ENCODE results near the gene GOSR1.

Gene GOSR1

DNA sequence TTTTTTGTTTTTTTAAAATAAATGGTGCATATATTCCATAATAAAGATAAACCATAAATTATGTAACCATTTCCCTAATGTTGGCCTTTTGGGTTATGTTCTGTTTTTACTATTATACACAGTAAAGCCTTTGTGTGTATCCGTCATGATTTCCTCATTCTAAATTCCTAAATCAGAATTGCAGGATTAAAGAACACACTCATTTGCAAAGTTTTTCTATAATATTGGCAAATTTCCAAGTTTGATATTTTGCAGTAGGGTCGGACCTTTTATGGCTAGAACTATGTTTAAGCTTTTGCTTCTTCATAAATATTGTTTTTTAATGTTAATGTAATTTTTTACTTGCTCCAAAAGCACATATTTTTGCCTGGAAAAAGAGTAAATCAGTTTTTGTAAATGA lies 16.6 kb downstream of the GOSR1 start:
- H3K4me3 Mint-ChIP-seq: no peak overlapping the region
- no peaks in the 10 kb centered on the region for H3K4me1 Mint-ChIP-seq
- TF ChIP-seq, protein P1, sequence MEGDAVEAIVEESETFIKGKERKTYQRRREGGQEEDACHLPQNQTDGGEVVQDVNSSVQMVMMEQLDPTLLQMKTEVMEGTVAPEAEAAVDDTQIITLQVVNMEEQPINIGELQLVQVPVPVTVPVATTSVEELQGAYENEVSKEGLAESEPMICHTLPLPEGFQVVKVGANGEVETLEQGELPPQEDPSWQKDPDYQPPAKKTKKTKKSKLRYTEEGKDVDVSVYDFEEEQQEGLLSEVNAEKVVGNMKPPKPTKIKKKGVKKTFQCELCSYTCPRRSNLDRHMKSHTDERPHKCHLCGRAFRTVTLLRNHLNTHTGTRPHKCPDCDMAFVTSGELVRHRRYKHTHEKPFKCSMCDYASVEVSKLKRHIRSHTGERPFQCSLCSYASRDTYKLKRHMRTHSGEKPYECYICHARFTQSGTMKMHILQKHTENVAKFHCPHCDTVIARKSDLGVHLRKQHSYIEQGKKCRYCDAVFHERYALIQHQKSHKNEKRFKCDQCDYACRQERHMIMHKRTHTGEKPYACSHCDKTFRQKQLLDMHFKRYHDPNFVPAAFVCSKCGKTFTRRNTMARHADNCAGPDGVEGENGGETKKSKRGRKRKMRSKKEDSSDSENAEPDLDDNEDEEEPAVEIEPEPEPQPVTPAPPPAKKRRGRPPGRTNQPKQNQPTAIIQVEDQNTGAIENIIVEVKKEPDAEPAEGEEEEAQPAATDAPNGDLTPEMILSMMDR (IDR thresholded peaks at IDR 0.05): no peak
- no peak for DNase-seq
- H3K36me3 Mint-ChIP-seq (ENCODE audit: low read depth): peaks cover 89% of the 10 kb centered on the region
- no peaks in the 10 kb centered on the region for H3K9me3 Mint-ChIP-seq
- no peak overlapping the region for H3K27ac Mint-ChIP-seq
- no peaks in the 10 kb centered on the region for H3K27me3 Mint-ChIP-seq (ENCODE audit: low read depth, poor library complexity)

DNA sequence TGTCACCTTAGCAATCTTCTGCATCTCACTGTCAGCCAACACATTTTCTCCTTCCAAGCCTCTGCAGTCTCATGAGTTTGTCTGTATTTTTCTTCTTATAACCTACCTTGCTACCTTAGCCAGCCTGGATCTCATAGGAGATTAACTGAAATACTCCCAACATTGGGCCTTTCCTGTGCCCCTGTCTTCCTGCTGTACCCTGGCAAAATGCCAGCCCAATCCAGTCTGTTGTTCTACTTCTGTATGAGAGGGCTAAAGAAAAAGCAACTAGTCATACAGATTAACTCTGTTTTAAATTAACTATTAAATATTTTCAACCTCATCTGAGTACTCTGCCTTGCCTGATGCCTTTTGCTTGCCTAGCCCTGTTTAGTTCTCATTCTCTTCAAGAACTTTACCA lies 18.4 kb downstream of the GOSR1 start:
- Mint-ChIP-seq H3K36me3 (ENCODE audit: low read depth) (peaks cover 89% of the 10 kb centered on the region), H3K27ac (no peak overlapping the region), H3K27me3 (ENCODE audit: low read depth, poor library complexity) (no peaks in the 10 kb centered on the region), H3K9me3 (peaks cover 4% of the 10 kb centered on the region), H3K4me1 (no peaks in the 10 kb centered on the region), H3K4me3 (no peak overlapping the region)
- no peak for DNase-seq
- TF ChIP-seq, protein P1 (IDR thresholded peaks at IDR 0.05): no peak

DNA sequence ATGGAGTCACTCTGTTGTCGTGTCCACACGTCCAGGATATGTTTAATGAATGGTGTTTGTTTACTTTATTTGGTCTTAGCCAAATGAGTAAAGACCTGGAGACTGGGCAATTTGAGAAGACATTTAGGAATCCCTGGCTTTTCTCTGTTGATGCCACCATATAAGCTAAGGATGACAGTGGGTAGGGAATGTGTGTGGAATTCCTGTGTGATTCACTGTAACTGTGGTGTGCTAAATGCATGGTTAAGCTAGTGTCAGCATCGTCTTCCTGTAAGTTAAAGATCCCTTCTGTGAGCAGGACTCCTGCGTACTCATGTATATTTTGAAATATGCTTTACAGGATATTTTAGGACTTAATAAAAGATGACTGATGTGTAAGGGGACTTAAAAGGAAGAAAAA lies 26.4 kb downstream of the GOSR1 start:
- no peak overlapping the region for H3K4me3 Mint-ChIP-seq
- peaks cover 9% of the 10 kb centered on the region for H3K9me3 Mint-ChIP-seq
- H3K27me3 Mint-ChIP-seq (ENCODE audit: low read depth, poor library complexity): no peaks in the 10 kb centered on the region
- no peaks in the 10 kb centered on the region for H3K4me1 Mint-ChIP-seq
- H3K36me3 Mint-ChIP-seq (ENCODE audit: low read depth): peaks cover 94% of the 10 kb centered on the region
- DNase-seq: no peak
- H3K27ac Mint-ChIP-seq: no peak overlapping the region
- TF ChIP-seq, protein P1 (IDR thresholded peaks at IDR 0.05): no peak

DNA sequence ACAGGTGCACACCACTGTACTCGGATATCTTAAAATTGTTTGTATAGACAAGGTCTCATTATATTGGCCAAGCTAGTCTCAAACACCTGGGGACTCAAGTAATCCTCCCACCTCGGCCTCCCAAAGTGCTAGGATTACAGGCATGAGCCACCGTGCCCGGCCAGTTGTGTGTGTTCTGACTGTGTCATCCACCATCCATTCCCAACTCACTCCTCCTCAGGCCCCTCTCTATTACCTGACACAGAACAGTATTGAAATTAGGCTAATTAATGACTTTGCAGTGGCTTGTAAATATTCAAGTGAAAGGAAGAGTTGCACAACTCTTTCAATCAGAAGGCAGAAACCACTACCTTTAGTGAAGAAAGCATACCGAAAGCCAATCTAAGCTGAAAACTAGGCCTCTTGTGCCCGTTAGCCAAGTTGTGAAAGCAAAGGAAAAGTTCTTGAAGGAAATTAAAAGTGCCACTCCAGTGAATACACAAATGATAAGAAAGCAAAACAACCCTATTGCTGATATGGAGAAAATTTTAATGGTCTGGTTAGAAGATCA lies 28.7 kb downstream of the GOSR1 start:
- no peak for DNase-seq
- Mint-ChIP-seq H3K27ac (peak overlapping the region; percentile 17), H3K4me1 (no peaks in the 10 kb centered on the region), H3K27me3 (ENCODE audit: low read depth, poor library complexity) (no peaks in the 10 kb centered on the region), H3K36me3 (ENCODE audit: low read depth) (peaks cover 70% of the 10 kb centered on the region), H3K4me3 (no peak overlapping the region), H3K9me3 (peaks cover 4% of the 10 kb centered on the region)
- TF ChIP-seq, protein P1 (IDR thresholded peaks at IDR 0.05): no peak

DNA sequence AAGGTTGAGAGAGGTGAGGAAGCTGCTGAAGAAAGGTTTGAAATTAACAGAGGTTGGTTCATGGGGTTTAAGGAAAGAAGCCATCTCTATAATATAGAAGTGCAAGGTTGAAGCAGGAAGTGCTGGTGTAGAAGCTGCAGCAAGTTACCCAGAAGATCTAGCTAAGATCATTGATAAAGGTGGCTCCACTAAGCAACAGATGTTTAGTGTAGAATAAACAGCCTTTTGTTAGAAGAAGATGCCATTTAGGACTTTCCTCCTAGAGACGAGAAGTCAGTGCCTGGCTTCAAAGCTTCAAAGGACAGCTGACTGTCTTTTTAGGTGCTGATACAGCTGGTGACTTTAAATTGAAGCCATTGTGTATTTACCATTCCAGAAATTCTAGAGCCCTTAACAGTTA lies 29.3 kb downstream of the GOSR1 start:
- H3K4me1 Mint-ChIP-seq: no peaks in the 10 kb centered on the region
- H3K36me3 Mint-ChIP-seq (ENCODE audit: low read depth): peaks cover 64% of the 10 kb centered on the region
- H3K27ac Mint-ChIP-seq: peak overlapping the region; percentile 17
- no peak for DNase-seq
- H3K9me3 Mint-ChIP-seq: no peaks in the 10 kb centered on the region
- TF ChIP-seq, protein P1 (IDR thresholded peaks at IDR 0.05): no peak
- no peaks in the 10 kb centered on the region for H3K27me3 Mint-ChIP-seq (ENCODE audit: low read depth, poor library complexity)
- no peak overlapping the region for H3K4me3 Mint-ChIP-seq

DNA sequence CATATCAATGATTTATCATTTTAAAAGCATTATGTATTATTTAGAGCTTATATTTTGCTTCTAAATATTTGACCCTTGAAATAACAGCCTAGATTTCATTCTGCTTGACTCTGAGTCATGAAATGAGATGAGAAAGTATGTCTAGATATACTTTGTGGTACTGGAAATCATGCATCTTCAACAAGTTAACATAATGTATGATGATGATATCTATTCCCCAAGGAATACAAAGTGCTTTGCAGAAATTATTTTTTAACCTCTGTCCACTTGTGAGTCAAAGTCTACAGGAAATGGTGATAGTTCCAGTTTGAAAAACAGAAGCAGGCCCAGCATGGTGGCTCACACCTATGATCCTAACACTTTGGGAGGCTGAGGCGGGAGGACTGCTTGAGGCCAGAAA lies 36.1 kb downstream of the GOSR1 start:
- H3K27ac Mint-ChIP-seq: no peak overlapping the region
- no peaks in the 10 kb centered on the region for H3K27me3 Mint-ChIP-seq (ENCODE audit: low read depth, poor library complexity)
- peaks cover 49% of the 10 kb centered on the region for H3K36me3 Mint-ChIP-seq (ENCODE audit: low read depth)
- H3K9me3 Mint-ChIP-seq: no peaks in the 10 kb centered on the region
- no peak overlapping the region for H3K4me3 Mint-ChIP-seq
- no peak for DNase-seq
- H3K4me1 Mint-ChIP-seq: no peaks in the 10 kb centered on the region
- TF ChIP-seq, protein P1 (IDR thresholded peaks at IDR 0.05): no peak
